GM12801 (cell line): ENCODE results near the gene GSAP.

Source experiments
- TF ChIP-seq, protein P1 (sequence below): IDR thresholded peaks from one replicate; pipeline ENCODE4 v1.5.1; 2011; ENCODE audit warnings: control low read depth; ENCODE audit not compliant: insufficient read length; ENCODE audit errors: extremely low read depth

The GSAP gene

GRCh38 chr7:77434570-77435275, 18.6 kb upstream of the GSAP start:
- TF ChIP-seq, protein P1, sequence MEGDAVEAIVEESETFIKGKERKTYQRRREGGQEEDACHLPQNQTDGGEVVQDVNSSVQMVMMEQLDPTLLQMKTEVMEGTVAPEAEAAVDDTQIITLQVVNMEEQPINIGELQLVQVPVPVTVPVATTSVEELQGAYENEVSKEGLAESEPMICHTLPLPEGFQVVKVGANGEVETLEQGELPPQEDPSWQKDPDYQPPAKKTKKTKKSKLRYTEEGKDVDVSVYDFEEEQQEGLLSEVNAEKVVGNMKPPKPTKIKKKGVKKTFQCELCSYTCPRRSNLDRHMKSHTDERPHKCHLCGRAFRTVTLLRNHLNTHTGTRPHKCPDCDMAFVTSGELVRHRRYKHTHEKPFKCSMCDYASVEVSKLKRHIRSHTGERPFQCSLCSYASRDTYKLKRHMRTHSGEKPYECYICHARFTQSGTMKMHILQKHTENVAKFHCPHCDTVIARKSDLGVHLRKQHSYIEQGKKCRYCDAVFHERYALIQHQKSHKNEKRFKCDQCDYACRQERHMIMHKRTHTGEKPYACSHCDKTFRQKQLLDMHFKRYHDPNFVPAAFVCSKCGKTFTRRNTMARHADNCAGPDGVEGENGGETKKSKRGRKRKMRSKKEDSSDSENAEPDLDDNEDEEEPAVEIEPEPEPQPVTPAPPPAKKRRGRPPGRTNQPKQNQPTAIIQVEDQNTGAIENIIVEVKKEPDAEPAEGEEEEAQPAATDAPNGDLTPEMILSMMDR: no peak

GRCh38 chr7:77433901-77434300, 17.8 kb upstream of the GSAP start:
- TF ChIP-seq, protein P1: no peak

GRCh38 chr7:77430927-77431326, 14.8 kb upstream of the GSAP start:
- TF ChIP-seq, protein P1: no peak

GRCh38 chr7:77428777-77429231, 12.7 kb upstream of the GSAP start:
- TF ChIP-seq, protein P1: no peak

DNA sequence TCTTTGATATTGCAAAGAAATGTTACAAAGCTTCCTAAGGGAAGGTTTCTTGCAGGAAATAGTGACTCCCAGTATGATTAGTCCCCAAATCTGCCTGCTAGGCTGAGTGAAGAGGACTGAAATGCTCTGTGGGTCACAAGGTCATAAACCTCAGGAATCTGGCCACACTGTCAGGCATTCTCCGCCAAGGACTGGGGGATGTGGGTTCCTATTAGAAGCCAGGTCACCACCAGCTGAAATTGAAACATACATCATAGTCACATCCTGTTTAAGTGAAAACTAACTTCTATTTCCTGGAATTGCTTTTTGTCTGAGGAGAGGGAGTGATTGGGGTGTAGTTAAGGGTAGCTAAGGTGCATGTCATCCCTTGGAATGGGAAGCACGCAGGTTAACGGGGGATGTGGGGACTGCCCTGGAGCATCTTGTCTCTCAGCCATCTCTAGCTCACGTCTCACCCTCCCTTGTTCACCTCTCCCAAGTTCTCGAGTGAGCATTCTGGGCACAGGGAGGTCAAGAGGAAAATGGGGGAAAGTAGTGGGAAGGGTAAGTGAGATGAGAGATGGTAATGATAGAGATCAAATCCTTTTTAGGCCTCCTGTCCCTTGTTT, 12.0 kb upstream of the GSAP start:
- TF ChIP-seq, protein P1: no peak

DNA sequence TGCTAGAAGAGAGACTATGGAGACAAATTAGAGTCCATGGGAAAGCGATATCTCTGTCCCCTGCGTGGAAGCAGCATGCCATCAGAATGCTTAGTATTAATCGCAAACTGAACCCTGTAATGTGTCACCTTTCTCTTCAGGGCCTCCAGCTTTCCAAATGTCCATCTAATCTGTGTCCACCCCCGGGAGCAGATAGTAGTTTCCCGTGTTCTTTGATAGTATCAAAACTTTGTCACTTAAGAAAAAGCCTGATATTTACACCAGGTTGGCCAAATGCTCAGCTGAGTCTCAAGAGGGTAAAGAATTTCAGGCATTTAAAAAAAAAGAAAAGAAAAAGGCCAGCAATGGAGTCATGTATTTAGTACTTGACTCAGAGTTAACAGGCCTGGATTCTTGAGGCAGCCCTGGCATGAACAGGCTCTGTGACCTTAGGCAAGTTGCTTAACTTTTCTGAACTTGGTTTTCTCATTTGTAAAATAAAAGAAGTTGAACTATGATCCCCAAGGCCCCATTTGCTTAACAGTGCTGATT, 10.4 kb upstream of the GSAP start:
- TF ChIP-seq, protein P1: no peak

DNA sequence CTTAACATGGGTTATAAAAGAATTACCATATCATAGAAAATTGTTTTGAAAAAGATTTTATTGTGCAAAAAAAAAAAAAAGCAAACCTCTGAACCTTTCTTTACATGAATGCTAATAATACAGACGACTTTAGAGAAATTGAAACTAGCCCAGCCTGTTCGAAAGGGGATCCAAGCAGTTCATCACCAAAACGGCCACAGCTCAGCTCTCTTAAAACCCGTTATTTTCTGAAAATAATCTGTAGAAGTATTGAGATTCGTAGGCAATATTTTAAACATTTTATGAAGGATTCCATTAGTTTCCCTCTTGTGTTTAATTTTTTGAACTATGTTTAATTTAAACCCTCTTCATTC, 9.9 kb upstream of the GSAP start:
- TF ChIP-seq, protein P1: no peak
